ENCODE data around the gene SORD. TPM values are rescaled to one million over a fixed set of nuclear protein-coding genes. Genes with fewer than 3 reads are reported as not detected.
A peak's percentile ranks its signal among the peaks of the same experiment; 100 is the strongest.

SORD gene
- total RNA-seq, 4 donors from 2014 or later = 9.6 to 15.0 (median 13.1) TPM

DNA sequence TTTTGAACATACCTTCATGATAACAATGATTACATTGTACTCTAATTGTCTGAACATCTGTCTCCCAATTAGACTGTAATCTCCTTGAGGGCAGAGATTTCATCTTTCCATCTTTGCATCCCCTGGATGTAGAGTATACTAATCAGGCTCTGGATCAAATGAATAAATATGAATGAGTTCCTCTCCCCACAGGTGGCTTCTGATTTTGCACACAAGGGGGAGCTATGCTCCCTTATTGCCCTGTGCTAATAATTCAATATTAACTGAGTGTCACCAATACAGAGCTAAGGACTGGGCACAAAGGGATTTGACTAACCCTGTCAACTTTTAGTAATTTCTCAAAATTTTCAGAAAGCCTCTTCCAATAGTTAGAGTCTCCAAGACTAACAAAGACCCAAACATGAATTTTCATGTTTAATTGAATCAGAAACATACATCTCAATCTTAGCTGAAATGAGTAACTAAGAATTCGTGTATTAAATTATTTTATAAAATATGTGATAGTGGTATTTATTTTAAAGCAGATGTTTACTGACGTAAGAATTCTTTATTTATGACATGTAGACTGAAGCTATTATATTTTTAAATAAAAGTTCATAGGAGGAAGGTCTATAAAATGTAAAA, 103.7 kb downstream of the SORD start:
- no peak overlapping the region for H3K4me3 ChIP-seq
- 78 to 82% methylated on average over 2 of the region's 2 CpGs for WGBS, 2 donors
- H3K4me1 ChIP-seq = peaks cover 0 to 21% (median 11%) of the 10 kb centered on the region in 4 donors
- TF ChIP-seq, protein P1, sequence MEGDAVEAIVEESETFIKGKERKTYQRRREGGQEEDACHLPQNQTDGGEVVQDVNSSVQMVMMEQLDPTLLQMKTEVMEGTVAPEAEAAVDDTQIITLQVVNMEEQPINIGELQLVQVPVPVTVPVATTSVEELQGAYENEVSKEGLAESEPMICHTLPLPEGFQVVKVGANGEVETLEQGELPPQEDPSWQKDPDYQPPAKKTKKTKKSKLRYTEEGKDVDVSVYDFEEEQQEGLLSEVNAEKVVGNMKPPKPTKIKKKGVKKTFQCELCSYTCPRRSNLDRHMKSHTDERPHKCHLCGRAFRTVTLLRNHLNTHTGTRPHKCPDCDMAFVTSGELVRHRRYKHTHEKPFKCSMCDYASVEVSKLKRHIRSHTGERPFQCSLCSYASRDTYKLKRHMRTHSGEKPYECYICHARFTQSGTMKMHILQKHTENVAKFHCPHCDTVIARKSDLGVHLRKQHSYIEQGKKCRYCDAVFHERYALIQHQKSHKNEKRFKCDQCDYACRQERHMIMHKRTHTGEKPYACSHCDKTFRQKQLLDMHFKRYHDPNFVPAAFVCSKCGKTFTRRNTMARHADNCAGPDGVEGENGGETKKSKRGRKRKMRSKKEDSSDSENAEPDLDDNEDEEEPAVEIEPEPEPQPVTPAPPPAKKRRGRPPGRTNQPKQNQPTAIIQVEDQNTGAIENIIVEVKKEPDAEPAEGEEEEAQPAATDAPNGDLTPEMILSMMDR (IDR thresholded peaks at IDR 0.05) = peak in 4 of 5 experiments; percentile 18 to 52 (median 43)
- no peak for TF ChIP-seq EP300 (IDR thresholded peaks at IDR 0.05)
- DNase-seq (ENCODE audit: low spot score in 2 of 2) = no peak
- no peaks in the 10 kb centered on the region for H3K9me3 ChIP-seq
- H3K27ac ChIP-seq = no peak overlapping the region
- peaks cover 0 to 63% of the 10 kb centered on the region in 2 donors for H3K27me3 ChIP-seq
- H3K36me3 ChIP-seq = no peaks in the 10 kb centered on the region

Small RNAs within 50 kb of the gene (small RNA-seq; reads per million reads assigned to genes)
- gene RF00019 (not detected), gene RNU1-78P (not detected), gene RNU6-966P (not detected)

Other genes with a start within 250 kb of the SORD start
- gene TERB2, start 66.5 kb upstream of the SORD start, total RNA-seq = not detected
- gene DUOX2, start 91.0 kb downstream of the SORD start, total RNA-seq = 1 to 10 TPM in 1 of 4 donors, under 1 TPM in 3; 0.22 to 1.9 (median 0.84) TPM
- gene DUOXA2, start 91.1 kb downstream of the SORD start, total RNA-seq = not detected
- gene DUOXA1, start 106.7 kb downstream of the SORD start, total RNA-seq = 1 to 10 TPM; 1.1 to 7.5 (median 1.9) TPM
- gene DUOX1, start 106.8 kb downstream of the SORD start, total RNA-seq = 1 to 10 TPM; 1.5 to 4.2 (median 3.9) TPM
- 10 to 100 TPM; 18.8 to 36.6 (median 25.5) TPM for gene SHF, start 164.8 kb downstream of the SORD start, total RNA-seq
- not detected for gene SLC28A2, start 229.0 kb downstream of the SORD start, total RNA-seq